UCSD-AML1 (cell line): ENCODE results near the gene SLC9A6.
"Not testable (repeated sequence)": the region's sequence is repeated elsewhere in the genome, so short reads cannot be mapped to it uniquely, and the experiment has no call there.

Experiments used
- DNase-seq: peaks from one replicate; lab custom pipeline; 2025; ENCODE audit not compliant: unreplicated experiment; lab: John Stamatoyannopoulos, UW

The SLC9A6 gene

DNA sequence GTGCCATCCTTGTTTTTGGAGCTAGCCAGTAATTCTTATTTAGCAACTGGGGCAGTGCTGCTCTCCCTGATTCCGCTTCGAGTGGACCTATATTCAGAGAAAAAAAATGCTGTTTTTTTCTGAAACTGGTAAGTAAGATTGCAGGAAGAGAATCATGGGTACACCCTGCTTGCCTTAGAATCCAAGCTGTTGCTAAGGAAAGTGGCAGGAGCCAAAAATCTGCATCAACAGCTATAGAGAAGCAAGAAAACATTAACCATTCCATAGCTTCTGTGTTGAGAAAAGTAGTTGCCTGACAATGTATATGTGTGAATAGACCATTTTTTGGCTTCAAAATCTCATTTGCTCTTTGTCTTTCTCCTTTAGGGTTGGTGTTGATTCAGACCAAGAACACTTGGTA, 44.5 kb downstream of the SLC9A6 start:
- no peak for DNase-seq

- DNase-seq, result no peak
Measured at GRCh38 chrX:136030303-136031191, 45.3 kb downstream of the SLC9A6 start.

- no peak for DNase-seq
Measured at GRCh38 chrX:136031626-136032025, 46.4 kb downstream of the SLC9A6 start.

DNA sequence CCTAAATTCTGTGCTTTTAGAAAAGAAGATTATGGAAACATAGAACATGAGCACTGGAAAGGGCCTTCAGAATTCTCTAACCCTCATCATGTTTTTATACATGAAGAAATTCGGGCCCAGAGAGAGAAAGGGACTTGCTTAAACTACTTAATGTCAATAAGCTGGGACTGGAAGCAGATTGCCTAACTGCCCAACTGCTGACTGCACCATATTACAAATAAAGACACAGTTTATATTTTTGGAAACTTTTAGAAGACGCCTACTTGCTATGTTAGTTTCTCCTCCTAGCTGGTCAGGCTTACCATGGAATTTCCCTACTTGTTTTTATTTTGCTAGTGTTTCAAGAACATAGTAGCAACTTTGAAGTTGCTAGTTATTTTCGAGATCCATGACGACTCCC, 47.1 kb downstream of the SLC9A6 start:
- no peak for DNase-seq

DNA sequence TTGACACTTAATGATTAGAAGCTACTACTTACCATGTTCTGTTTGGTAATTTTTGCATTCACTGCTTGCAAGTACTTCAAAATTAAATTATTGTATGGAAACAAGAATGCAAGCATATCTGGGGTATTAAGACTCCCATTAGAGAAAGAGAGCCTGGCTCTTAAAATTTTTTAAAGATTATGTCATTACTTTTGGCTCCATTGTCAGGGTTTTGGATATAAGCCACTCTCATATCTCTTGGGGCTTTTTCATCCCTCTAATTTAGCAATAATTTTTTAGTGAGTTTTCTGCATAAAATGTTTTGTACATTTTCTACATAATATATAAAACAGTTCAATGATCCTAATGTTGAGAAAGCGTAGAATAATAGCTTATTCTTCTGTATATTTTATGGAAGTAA, 49.4 kb downstream of the SLC9A6 start:
- no peak for DNase-seq

GRCh38 chrX:136035663-136036062, 50.4 kb downstream of the SLC9A6 start:
- DNase-seq, result no peak

- no peak for DNase-seq
Measured at GRCh38 chrX:136039485-136039884, 54.2 kb downstream of the SLC9A6 start.

- no peak for DNase-seq
Measured at GRCh38 chrX:136039968-136040367, 54.7 kb downstream of the SLC9A6 start.

GRCh38 chrX:136041254-136041812, 56.1 kb downstream of the SLC9A6 start:
- DNase-seq, result no peak

GRCh38 chrX:136045008-136045407, 59.8 kb downstream of the SLC9A6 start:
- DNase-seq, result no peak

- DNase-seq, result no peak
Measured at GRCh38 chrX:136046295-136047015, 61.2 kb downstream of the SLC9A6 start.

DNA sequence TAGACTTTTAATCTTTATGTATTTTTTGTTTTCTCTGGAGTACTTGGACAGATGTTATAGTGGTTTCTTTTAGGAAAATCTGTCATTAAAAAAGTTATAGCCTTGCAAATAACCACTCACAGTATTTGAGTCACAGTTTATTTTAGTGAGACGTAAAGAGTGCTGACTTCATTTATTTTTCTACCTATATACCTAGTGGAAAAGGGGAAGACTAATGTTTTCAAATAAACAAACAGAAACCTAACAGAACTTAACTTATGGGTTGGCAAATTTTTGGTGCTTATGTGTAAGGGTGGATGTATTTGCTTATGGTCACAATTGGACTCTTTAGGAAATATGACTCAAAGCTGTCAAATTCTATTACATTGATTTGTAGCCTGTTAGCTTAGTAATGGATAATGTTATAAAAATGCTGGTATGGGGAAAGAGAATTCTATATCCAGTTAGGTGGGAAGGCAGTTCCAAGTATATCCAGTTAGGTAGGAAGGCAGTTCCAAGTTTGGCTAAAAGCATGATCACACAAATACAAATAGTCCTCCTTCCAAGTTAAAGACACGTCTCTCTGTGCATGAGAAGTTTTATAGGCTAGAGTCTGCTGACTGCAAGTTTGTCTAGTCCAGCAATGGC, 61.9 kb downstream of the SLC9A6 start:
- DNase-seq, result no peak

GRCh38 chrX:136047969-136048368, 62.7 kb downstream of the SLC9A6 start:
- no peak for DNase-seq

DNA sequence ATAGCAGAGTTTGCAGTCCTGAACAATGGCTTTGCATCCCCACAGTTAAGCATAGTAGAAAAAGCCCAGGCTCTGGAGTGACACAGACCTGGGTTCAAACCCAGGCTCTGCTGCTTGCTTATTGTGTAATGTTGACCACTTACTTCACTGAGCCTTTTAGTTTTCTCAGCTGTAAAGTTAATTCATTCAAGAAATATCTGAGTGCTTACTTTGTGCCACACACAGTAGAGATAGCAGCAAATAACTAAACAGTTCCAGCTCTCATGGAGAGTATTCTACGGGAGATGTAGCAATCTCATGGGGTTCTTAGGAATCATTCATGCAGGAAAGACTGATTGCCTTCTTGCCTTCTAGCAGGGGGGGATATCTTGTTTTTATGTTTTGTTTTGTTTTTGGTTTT, 63.2 kb downstream of the SLC9A6 start:
- DNase-seq, result no peak

GRCh38 chrX:136049608-136050007, 64.4 kb downstream of the SLC9A6 start:
- no peak for DNase-seq

- DNase-seq, result not testable (repeated sequence)
Measured at GRCh38 chrX:136050875-136051274, 65.6 kb downstream of the SLC9A6 start.

GRCh38 chrX:136051611-136052010, 66.4 kb downstream of the SLC9A6 start:
- DNase-seq, result no peak

- DNase-seq, result no peak
Measured at GRCh38 chrX:136055651-136056221, 70.5 kb downstream of the SLC9A6 start.

DNA sequence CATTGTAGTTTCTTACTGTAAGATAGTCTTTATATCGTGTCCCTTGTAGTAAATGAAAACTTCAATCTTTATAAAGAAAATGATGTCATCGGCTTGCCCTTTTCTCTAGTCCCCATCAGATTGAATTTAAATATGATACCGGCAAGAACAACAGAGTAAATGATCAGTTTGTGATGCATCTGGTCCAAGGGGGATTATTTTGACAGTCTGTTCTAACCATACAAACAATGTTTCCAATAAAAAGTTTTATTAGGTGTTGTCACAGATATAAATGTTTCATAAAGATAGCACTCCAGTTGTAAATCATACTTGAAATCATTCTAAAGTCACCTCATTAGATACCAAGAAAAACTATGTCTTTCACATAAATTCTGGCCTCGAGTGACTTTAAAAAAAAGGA, 72.3 kb downstream of the SLC9A6 start:
- no peak for DNase-seq

DNA sequence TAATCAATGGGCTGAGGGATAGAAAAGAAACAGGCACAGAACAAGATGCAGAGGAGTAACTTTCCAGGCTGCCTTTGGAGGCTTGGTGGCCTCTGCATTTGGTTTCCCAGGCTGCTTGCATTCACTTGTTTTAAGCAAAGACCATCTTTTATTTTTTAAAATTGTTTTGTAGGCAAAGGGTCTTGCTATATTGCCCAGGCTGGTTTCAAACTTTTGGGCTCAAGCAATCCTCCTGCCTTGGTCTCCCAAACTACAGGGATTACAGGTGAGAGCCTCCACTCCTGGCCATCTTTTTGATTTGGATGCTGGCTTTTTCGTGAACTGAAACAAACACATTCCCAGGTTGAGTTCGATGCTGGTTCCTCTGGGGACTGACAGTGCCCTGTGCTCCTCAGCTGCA, 74.1 kb downstream of the SLC9A6 start:
- DNase-seq, result no peak

GRCh38 chrX:136061286-136061685, 76.1 kb downstream of the SLC9A6 start:
- DNase-seq, result no peak
